HEK293 (cell line): ENCODE data around the gene KCNK4.

Experiments used
- BCL11A ChIP-seq: fragments of 450-650 bp; formaldehyde crosslinking; IDR thresholded peaks from 2 replicates; pipeline ENCODE4 v1.5.1; 2016; ENCODE audit warnings: low read depth, missing biosample characterization, missing genetic modification characterization
- KLF8 ChIP-seq: fragments of 450-650 bp; formaldehyde crosslinking; IDR thresholded peaks from 2 replicates; pipeline ENCODE4 v1.5.1; 2016; ENCODE audit warnings: missing biosample characterization, missing genetic modification characterization
- TCF7L2 ChIP-seq: IDR thresholded peaks from 2 replicates; pipeline ENCODE4 v1.6.1; 2011; ENCODE audit warnings: low read depth, mild to moderate bottlenecking, inconsistent platforms, low read length, moderate library complexity, borderline replicate concordance
- YY1 ChIP-seq: fragments of 450-650 bp; formaldehyde crosslinking; IDR thresholded peaks from 2 replicates; pipeline ENCODE4 v1.5.1; 2018; ENCODE audit warnings: missing biosample characterization, missing genetic modification characterization
- ZBTB1 ChIP-seq: fragments of 450-650 bp; formaldehyde crosslinking; IDR thresholded peaks from 2 replicates; pipeline ENCODE4 v1.5.1; 2016; ENCODE audit warnings: missing biosample characterization, missing genetic modification characterization
- ZFP3 ChIP-seq: fragments of 450-650 bp; formaldehyde crosslinking; IDR thresholded peaks from 2 replicates; pipeline ENCODE4 v1.5.1; 2016; ENCODE audit warnings: low read depth, missing biosample characterization, missing genetic modification characterization
- ZIC2 ChIP-seq: fragments of 450-650 bp; formaldehyde crosslinking; IDR thresholded peaks from 2 replicates; pipeline ENCODE4 v1.5.1; 2016; ENCODE audit warnings: missing biosample characterization, missing genetic modification characterization
- ZNF114 ChIP-seq: fragments of 450-650 bp; formaldehyde crosslinking; IDR thresholded peaks from 2 replicates; pipeline ENCODE4 v1.5.0; 2017; ENCODE audit warnings: missing biosample characterization, missing genetic modification characterization
- ZNF132 ChIP-seq: fragments of 450-650 bp; formaldehyde crosslinking; IDR thresholded peaks from 2 replicates; pipeline ENCODE4 v1.5.1; 2017; ENCODE audit warnings: missing biosample characterization, missing genetic modification characterization, borderline replicate concordance
- ZNF19 ChIP-seq: fragments of 450-650 bp; formaldehyde crosslinking; IDR thresholded peaks from 2 replicates; pipeline ENCODE4; 2016; ENCODE audit warnings: missing biosample characterization, missing genetic modification characterization, low read depth
- ZNF221 ChIP-seq: fragments of 450-650 bp; formaldehyde crosslinking; IDR thresholded peaks from 2 replicates; pipeline ENCODE4 v1.5.1; 2017; ENCODE audit warnings: missing biosample characterization, missing genetic modification characterization, borderline replicate concordance
- ZNF239 ChIP-seq: fragments of 450-650 bp; formaldehyde crosslinking; IDR thresholded peaks from 2 replicates; pipeline ENCODE4 v1.5.1; 2016; ENCODE audit warnings: missing biosample characterization, missing genetic modification characterization
- ZNF324 ChIP-seq: fragments of 450-650 bp; formaldehyde crosslinking; IDR thresholded peaks from 2 replicates; pipeline ENCODE4 v1.5.1; 2016; ENCODE audit warnings: missing biosample characterization, missing genetic modification characterization
- ZNF341 ChIP-seq: fragments of 450-650 bp; formaldehyde crosslinking; IDR thresholded peaks from 2 replicates; pipeline ENCODE4; 2016; ENCODE audit warnings: low read depth, missing biosample characterization, missing genetic modification characterization
- ZNF354C ChIP-seq: fragments of 450-650 bp; formaldehyde crosslinking; IDR thresholded peaks from 2 replicates; pipeline ENCODE4 v1.5.1; 2016; ENCODE audit warnings: missing biosample characterization, missing genetic modification characterization, low read depth, borderline replicate concordance
- ZNF501 ChIP-seq: fragments of 450-650 bp; formaldehyde crosslinking; IDR thresholded peaks from 2 replicates; pipeline ENCODE4 v1.5.1; 2016; ENCODE audit warnings: missing biosample characterization, missing genetic modification characterization
- ZNF514 ChIP-seq: fragments of 450-650 bp; formaldehyde crosslinking; IDR thresholded peaks from 2 replicates; pipeline ENCODE4 v1.5.1; 2016; ENCODE audit warnings: missing biosample characterization, missing genetic modification characterization
- ZNF521 ChIP-seq: fragments of 450-650 bp; formaldehyde crosslinking; IDR thresholded peaks from 2 replicates; pipeline ENCODE4 v1.5.1; 2017; ENCODE audit warnings: missing biosample characterization, mild to moderate bottlenecking, missing genetic modification characterization
- ZNF561 ChIP-seq: fragments of 450-650 bp; IDR thresholded peaks from 2 replicates; pipeline ENCODE4 v1.5.1; 2018; ENCODE audit warnings: missing biosample characterization, missing genetic modification characterization, borderline replicate concordance
- ZNF571 ChIP-seq: fragments of 450-650 bp; formaldehyde crosslinking; IDR thresholded peaks from 2 replicates; pipeline ENCODE4 v1.5.0; 2017; ENCODE audit warnings: missing biosample characterization, missing genetic modification characterization
- ZNF830 ChIP-seq: fragments of 450-650 bp; IDR thresholded peaks from 2 replicates; pipeline ENCODE4 v1.5.0; 2018; ENCODE audit warnings: missing biosample characterization, missing genetic modification characterization, low read depth, mild to moderate bottlenecking, moderate library complexity
- ZXDB ChIP-seq: fragments of 450-650 bp; formaldehyde crosslinking; IDR thresholded peaks from 2 replicates; pipeline ENCODE4 v1.5.1; 2016; ENCODE audit warnings: missing biosample characterization, missing genetic modification characterization
- TF ChIP-seq, protein P1 (sequence below): fragments of 450-650 bp; formaldehyde crosslinking; IDR thresholded peaks from 2 replicates; pipeline ENCODE4 v1.5.1; 2016; ENCODE audit warnings: missing biosample characterization, missing genetic modification characterization
- TF ChIP-seq, protein P2 (sequence below): fragments of 450-650 bp; formaldehyde crosslinking; IDR thresholded peaks from 2 replicates; pipeline ENCODE4 v1.5.1; 2016; ENCODE audit warnings: missing biosample characterization, missing genetic modification characterization
- TF ChIP-seq, protein P3 (sequence below): fragments of 450-650 bp; formaldehyde crosslinking; IDR thresholded peaks from 2 replicates; pipeline ENCODE4 v1.5.1; 2017; ENCODE audit warnings: missing biosample characterization, missing genetic modification characterization
- TF ChIP-seq, protein P4 (sequence below): fragments of 450-650 bp; formaldehyde crosslinking; IDR thresholded peaks from 2 replicates; pipeline ENCODE4 v1.5.1; 2016; ENCODE audit warnings: missing biosample characterization, missing genetic modification characterization
- TF ChIP-seq, protein P5 (sequence below): fragments of 450-650 bp; formaldehyde crosslinking; IDR thresholded peaks from 2 replicates; pipeline ENCODE4 v1.5.1; 2016; ENCODE audit warnings: missing biosample characterization, missing genetic modification characterization

KCNK4 gene

DNA sequence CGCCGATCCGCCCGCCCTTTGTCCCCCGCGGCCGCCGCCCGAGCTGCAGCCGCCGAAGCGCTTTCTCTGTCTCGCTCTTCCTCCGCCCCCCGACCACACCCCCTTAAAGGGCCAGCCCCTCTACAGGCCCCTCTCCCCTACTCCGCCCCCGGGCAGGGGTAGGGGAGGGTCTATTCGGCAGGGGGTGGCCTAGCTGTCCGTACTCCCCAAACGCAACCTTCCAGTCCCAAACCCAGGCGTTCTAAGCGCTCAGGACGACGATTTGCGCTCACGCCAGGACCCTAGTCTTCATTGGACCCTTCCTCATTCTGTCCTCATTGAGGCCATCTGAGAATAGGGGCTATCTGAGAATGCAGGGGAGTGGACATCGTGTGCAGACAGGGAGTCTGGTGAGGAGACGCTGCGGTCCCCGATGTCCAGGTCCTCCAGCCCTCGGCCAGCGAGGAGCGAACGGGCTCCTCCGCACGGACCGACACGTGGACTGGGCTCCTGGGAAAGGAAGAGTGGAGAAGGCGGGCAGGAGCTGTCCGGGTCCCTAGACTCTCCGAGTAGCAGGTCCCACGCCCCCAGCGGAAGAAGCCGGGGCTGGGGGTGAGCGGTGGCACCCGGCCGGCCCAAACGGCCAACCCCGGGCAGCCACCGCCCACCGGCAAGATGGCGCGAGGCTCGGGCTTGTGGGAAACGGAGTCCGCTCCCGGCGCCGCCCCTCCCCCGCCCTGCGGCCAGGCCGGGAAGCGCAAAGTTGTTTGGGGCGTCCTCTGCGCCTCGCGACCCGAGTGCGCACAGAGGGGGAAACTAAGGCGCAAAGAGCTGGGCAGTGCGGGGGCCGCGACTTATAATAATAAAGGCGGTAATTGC, 44.0 kb upstream of the KCNK4 start, which contains the start of gene PPP1R14B (continued):
- TF ChIP-seq, protein P1, sequence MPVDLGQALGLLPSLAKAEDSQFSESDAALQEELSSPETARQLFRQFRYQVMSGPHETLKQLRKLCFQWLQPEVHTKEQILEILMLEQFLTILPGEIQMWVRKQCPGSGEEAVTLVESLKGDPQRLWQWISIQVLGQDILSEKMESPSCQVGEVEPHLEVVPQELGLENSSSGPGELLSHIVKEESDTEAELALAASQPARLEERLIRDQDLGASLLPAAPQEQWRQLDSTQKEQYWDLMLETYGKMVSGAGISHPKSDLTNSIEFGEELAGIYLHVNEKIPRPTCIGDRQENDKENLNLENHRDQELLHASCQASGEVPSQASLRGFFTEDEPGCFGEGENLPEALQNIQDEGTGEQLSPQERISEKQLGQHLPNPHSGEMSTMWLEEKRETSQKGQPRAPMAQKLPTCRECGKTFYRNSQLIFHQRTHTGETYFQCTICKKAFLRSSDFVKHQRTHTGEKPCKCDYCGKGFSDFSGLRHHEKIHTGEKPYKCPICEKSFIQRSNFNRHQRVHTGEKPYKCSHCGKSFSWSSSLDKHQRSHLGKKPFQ (tag by site-specific recombination), result no peak
- TF ChIP-seq, protein P2, sequence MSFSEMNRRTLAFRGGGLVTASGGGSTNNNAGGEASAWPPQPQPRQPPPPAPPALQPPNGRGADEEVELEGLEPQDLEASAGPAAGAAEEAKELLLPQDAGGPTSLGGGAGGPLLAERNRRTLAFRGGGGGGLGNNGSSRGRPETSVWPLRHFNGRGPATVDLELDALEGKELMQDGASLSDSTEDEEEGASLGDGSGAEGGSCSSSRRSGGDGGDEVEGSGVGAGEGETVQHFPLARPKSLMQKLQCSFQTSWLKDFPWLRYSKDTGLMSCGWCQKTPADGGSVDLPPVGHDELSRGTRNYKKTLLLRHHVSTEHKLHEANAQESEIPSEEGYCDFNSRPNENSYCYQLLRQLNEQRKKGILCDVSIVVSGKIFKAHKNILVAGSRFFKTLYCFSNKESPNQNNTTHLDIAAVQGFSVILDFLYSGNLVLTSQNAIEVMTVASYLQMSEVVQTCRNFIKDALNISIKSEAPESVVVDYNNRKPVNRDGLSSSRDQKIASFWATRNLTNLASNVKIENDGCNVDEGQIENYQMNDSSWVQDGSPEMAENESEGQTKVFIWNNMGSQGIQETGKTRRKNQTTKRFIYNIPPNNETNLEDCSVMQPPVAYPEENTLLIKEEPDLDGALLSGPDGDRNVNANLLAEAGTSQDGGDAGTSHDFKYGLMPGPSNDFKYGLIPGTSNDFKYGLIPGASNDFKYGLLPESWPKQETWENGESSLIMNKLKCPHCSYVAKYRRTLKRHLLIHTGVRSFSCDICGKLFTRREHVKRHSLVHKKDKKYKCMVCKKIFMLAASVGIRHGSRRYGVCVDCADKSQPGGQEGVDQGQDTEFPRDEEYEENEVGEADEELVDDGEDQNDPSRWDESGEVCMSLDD (tag by site-specific recombination), result peak; percentile 64
- no peak for TF ChIP-seq ZNF132 (tag by site-specific recombination)
- TF ChIP-seq ZNF830 (tag by site-specific recombination), result no peak
- TF ChIP-seq TCF7L2, result no peak
- no peak for TF ChIP-seq ZNF19
- TF ChIP-seq ZNF324 (tag by site-specific recombination), result no peak
- no peak for TF ChIP-seq ZNF354C
- no peak for TF ChIP-seq BCL11A (tag by site-specific recombination)
- peak; percentile 81 for TF ChIP-seq KLF8 (tag by site-specific recombination)
- TF ChIP-seq ZIC2 (tag by site-specific recombination), result peak; percentile 6; the same call in 1 of the 2 replicates
- peak; percentile 63; the same call in 1 of the 2 replicates for TF ChIP-seq ZXDB (tag by site-specific recombination)
- TF ChIP-seq ZFP3 (tag by site-specific recombination), result no peak
- no peak for TF ChIP-seq ZNF221 (tag by site-specific recombination)
- TF ChIP-seq ZNF571, result no peak
- TF ChIP-seq, protein P3, sequence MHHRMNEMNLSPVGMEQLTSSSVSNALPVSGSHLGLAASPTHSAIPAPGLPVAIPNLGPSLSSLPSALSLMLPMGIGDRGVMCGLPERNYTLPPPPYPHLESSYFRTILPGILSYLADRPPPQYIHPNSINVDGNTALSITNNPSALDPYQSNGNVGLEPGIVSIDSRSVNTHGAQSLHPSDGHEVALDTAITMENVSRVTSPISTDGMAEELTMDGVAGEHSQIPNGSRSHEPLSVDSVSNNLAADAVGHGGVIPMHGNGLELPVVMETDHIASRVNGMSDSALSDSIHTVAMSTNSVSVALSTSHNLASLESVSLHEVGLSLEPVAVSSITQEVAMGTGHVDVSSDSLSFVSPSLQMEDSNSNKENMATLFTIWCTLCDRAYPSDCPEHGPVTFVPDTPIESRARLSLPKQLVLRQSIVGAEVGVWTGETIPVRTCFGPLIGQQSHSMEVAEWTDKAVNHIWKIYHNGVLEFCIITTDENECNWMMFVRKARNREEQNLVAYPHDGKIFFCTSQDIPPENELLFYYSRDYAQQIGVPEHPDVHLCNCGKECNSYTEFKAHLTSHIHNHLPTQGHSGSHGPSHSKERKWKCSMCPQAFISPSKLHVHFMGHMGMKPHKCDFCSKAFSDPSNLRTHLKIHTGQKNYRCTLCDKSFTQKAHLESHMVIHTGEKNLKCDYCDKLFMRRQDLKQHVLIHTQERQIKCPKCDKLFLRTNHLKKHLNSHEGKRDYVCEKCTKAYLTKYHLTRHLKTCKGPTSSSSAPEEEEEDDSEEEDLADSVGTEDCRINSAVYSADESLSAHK (tag by site-specific recombination), result no peak
- TF ChIP-seq ZNF341 (tag by site-specific recombination), result no peak
- no peak for TF ChIP-seq ZNF114 (tag by site-specific recombination)
- no peak for TF ChIP-seq ZBTB1 (tag by site-specific recombination)
- TF ChIP-seq, protein P4, sequence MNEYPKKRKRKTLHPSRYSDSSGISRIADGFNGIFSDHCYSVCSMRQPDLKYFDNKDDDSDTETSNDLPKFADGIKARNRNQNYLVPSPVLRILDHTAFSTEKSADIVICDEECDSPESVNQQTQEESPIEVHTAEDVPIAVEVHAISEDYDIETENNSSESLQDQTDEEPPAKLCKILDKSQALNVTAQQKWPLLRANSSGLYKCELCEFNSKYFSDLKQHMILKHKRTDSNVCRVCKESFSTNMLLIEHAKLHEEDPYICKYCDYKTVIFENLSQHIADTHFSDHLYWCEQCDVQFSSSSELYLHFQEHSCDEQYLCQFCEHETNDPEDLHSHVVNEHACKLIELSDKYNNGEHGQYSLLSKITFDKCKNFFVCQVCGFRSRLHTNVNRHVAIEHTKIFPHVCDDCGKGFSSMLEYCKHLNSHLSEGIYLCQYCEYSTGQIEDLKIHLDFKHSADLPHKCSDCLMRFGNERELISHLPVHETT, result no peak
- TF ChIP-seq ZNF521 (tag by site-specific recombination), result no peak
- peak; percentile 83 for TF ChIP-seq YY1
- TF ChIP-seq ZNF561, result 0 out of 2 replicates have a peak, but pooled peaks have one; percentile 55
- TF ChIP-seq ZNF514, result no peak
- TF ChIP-seq, protein P5, sequence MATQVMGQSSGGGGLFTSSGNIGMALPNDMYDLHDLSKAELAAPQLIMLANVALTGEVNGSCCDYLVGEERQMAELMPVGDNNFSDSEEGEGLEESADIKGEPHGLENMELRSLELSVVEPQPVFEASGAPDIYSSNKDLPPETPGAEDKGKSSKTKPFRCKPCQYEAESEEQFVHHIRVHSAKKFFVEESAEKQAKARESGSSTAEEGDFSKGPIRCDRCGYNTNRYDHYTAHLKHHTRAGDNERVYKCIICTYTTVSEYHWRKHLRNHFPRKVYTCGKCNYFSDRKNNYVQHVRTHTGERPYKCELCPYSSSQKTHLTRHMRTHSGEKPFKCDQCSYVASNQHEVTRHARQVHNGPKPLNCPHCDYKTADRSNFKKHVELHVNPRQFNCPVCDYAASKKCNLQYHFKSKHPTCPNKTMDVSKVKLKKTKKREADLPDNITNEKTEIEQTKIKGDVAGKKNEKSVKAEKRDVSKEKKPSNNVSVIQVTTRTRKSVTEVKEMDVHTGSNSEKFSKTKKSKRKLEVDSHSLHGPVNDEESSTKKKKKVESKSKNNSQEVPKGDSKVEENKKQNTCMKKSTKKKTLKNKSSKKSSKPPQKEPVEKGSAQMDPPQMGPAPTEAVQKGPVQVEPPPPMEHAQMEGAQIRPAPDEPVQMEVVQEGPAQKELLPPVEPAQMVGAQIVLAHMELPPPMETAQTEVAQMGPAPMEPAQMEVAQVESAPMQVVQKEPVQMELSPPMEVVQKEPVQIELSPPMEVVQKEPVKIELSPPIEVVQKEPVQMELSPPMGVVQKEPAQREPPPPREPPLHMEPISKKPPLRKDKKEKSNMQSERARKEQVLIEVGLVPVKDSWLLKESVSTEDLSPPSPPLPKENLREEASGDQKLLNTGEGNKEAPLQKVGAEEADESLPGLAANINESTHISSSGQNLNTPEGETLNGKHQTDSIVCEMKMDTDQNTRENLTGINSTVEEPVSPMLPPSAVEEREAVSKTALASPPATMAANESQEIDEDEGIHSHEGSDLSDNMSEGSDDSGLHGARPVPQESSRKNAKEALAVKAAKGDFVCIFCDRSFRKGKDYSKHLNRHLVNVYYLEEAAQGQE (tag by site-specific recombination), result peak; percentile 51; the same call in 1 of the 2 replicates
- TF ChIP-seq ZNF501 (tag by site-specific recombination), result 0 out of 2 replicates have a peak, but pooled peaks have one; percentile 52
- no peak for TF ChIP-seq ZNF239 (tag by site-specific recombination)
